Liver (tissue), 9 donors: Measurements from ENCODE around the gene LHX3. TPM values are rescaled to one million over a fixed set of nuclear protein-coding genes. Genes with fewer than 3 reads are reported as not detected.

Source experiments
- DNase-seq: peaks from one replicate; pipeline ENCODE4 v3.0.0-alpha.2; 2017; ENCODE audit warnings: low spot score
- H3K27ac ChIP-seq, 2 donors: one replicate each; pipeline ENCODE4 v1.7.0; 2013; ENCODE audit warnings: inconsistent platforms in 2 of 2, low read length in 2 of 2, control low read depth in 1 of 2, low read depth in 1 of 2, mild to moderate bottlenecking in 1 of 2
- H3K27me3 ChIP-seq, 4 donors: one replicate each; pipeline versions ENCODE4 v1.6.1 to v1.7.0; 2013; ENCODE audit warnings: low read length in 3 of 4, inconsistent platforms in 1 of 4, mild to moderate bottlenecking in 1 of 4, moderate library complexity in 1 of 4; ENCODE audit not compliant: control insufficient read depth in 4 of 4, insufficient read depth in 4 of 4
- H3K36me3 ChIP-seq, 4 donors: one replicate each; pipeline versions ENCODE4 v1.6.1 to v1.7.0; 2013; ENCODE audit warnings: low read length in 3 of 4, mild to moderate bottlenecking in 3 of 4, low read depth in 1 of 4, moderate library complexity in 1 of 4; ENCODE audit not compliant: control insufficient read depth in 4 of 4, insufficient read depth in 3 of 4
- H3K4me1 ChIP-seq, 4 donors: one replicate each; pipeline versions ENCODE4 v1.6.1 to v1.7.0; 2013; ENCODE audit warnings: low read length in 3 of 4, mild to moderate bottlenecking in 3 of 4, moderate library complexity in 1 of 4; ENCODE audit not compliant: control insufficient read depth in 4 of 4, insufficient read depth in 4 of 4
- H3K4me3 ChIP-seq, 3 donors: one replicate each; pipeline versions ENCODE4 v1.6.1 to v1.7.0; 2013; ENCODE audit warnings: low read length in 3 of 3, control low read depth in 1 of 3, low read depth in 1 of 3, mild to moderate bottlenecking in 1 of 3
- H3K9ac ChIP-seq, 2 donors: one replicate each; pipeline ENCODE4 v1.7.0; 2013; ENCODE audit warnings: low read length in 2 of 2, mild to moderate bottlenecking in 2 of 2, moderate library complexity in 2 of 2, control low read depth in 1 of 2, low read depth in 1 of 2
- H3K9me3 ChIP-seq, 4 donors: one replicate each; pipeline versions ENCODE4 v1.6.1 to v1.7.0; 2013; ENCODE audit warnings: low read length in 3 of 4; ENCODE audit not compliant: control insufficient read depth in 4 of 4
- ATF3 ChIP-seq: IDR thresholded peaks from 2 replicates; pipeline ENCODE4 v1.6.1; 2016; ENCODE audit warnings: antibody characterized with exemption
- EGR1 ChIP-seq, 2 donors: IDR thresholded peaks; 2 replicates each; pipeline ENCODE4 v1.6.1; 2016 to 2018; ENCODE audit warnings: antibody characterized with exemption in 2 of 2, low read depth in 2 of 2
- FOXA1 ChIP-seq: IDR thresholded peaks from 2 replicates; pipeline ENCODE4 v1.6.1; 2016; ENCODE audit warnings: antibody characterized with exemption
- FOXA2 ChIP-seq: IDR thresholded peaks from 2 replicates; pipeline ENCODE4 v1.6.1; 2016; ENCODE audit warnings: antibody characterized with exemption
- GABPA ChIP-seq, 2 donors: IDR thresholded peaks in 1 of 2; conservative IDR thresholded peaks in 1 of 2; 2 replicates each; pipeline ENCODE4 v1.6.1; 2016; ENCODE audit warnings: antibody characterized with exemption in 2 of 2, mild to moderate bottlenecking in 1 of 2, moderate library complexity in 1 of 2
- HNF4A ChIP-seq, 2 donors: conservative IDR thresholded peaks; 2 replicates each; pipeline ENCODE4 v1.6.1; 2016; ENCODE audit warnings: antibody characterized with exemption in 2 of 2, mild to moderate bottlenecking in 2 of 2
- HNF4G ChIP-seq: IDR thresholded peaks from 2 replicates; pipeline ENCODE4 v1.6.1; 2016; ENCODE audit warnings: antibody characterized with exemption
- JUND ChIP-seq, 2 donors: IDR thresholded peaks; 2 replicates each; pipeline ENCODE4 v1.6.1; 2016; ENCODE audit warnings: antibody characterized with exemption in 2 of 2
- MAX ChIP-seq: IDR thresholded peaks from 2 replicates; pipeline ENCODE4 v1.6.1; 2016; ENCODE audit warnings: antibody characterized with exemption
- NR2F2 ChIP-seq: IDR thresholded peaks from 2 replicates; pipeline ENCODE4 v1.6.1; 2016; ENCODE audit warnings: antibody characterized with exemption
- RAD21 ChIP-seq, 2 donors: IDR thresholded peaks; 2 replicates each; pipeline ENCODE4 v1.6.1; 2016; ENCODE audit warnings: antibody characterized with exemption in 2 of 2, mild to moderate bottlenecking in 2 of 2
- RXRA ChIP-seq, 2 donors: IDR thresholded peaks; 2 replicates each; pipeline ENCODE4 v1.6.1; 2017 to 2018; ENCODE audit warnings: antibody characterized with exemption in 2 of 2, mild to moderate bottlenecking in 1 of 2
- SP1 ChIP-seq: IDR thresholded peaks from 2 replicates; pipeline ENCODE4 v1.6.1; 2018; ENCODE audit warnings: antibody characterized with exemption, mild to moderate bottlenecking
- TAF1 ChIP-seq: conservative IDR thresholded peaks from 2 replicates; pipeline ENCODE4 v1.6.1; 2016; ENCODE audit warnings: antibody characterized with exemption, mild to moderate bottlenecking
- YY1 ChIP-seq: IDR thresholded peaks from 2 replicates; pipeline ENCODE4 v1.6.1; 2016; ENCODE audit warnings: antibody characterized with exemption, mild to moderate bottlenecking
- WGBS: extraction: QIAGEN DNeasy Blood & Tissue Kit; methylation state at CpG from one replicate; pipeline ENCODE4 v1.1.7; 2013; 5-methylcytosine and 5-hydroxymethylcytosine counted together
- polyA plus RNA-seq, 2 donors: library from polyadenylated mRNA; stranded (reverse) in 1 of 2; unstranded in 1 of 2; fragments of 200-250 nt in 1 of 2; fragments of >200 nt in 1 of 2; fragmentation: Nextera tagmentation in 1 of 2; extraction: Ambion mirVana in 1 of 2; gene quantifications; one replicate each; pipeline versions ENCODE4 v1.2.1 to v1.2.3, GENCODE V29; 2013 to 2015
- total RNA-seq, 2 donors: library from RNA; depleted of rRNA; stranded (reverse); fragments of >200 nt; gene quantifications; one replicate each; pipeline ENCODE4 v1.2.3, GENCODE V29; 2014
- TF ChIP-seq, protein P1 (sequence below): IDR thresholded peaks from 2 replicates; pipeline ENCODE4 v1.6.1; 2016; ENCODE audit warnings: antibody characterized with exemption, mild to moderate bottlenecking
- TF ChIP-seq, protein P2 (sequence below): fragments of 150-350 bp; IDR thresholded peaks from 2 replicates; pipeline ENCODE4 v1.5.1; 2017; ENCODE audit warnings: improper control_type of control experiment, low read depth, low read length; ENCODE audit not compliant: missing input control
- TF ChIP-seq, protein P3 (sequence below): IDR thresholded peaks from 2 replicates; pipeline ENCODE4 v1.6.1; 2016; ENCODE audit warnings: antibody characterized with exemption
- donor health status: healthy.
- donor health status: healthy.
- donor health status: healthy.
- donor health status: healthy.
- donor health status: healthy.

Gene LHX3
- total and polyA plus RNA-seq, 4 donors = not detected

GRCh38 chr9:136218271-136218670, 13.3 kb upstream of the LHX3 start:
- WGBS = 97% methylated on average over 16 of the region's 16 CpGs
- no peak for DNase-seq
- Histone ChIP-seq H3K9ac (no peak overlapping the region), H3K4me1 (no peaks in the 10 kb centered on the region), H3K27ac (no peak overlapping the region), H3K27me3 (no peaks in the 10 kb centered on the region), H3K36me3 (peaks cover 8 to 27% (median 13%) of the 10 kb centered on the region in 4 donors), H3K9me3 (peaks cover 0 to 4% (median 0%) of the 10 kb centered on the region in 4 donors), H3K4me3 (no peak overlapping the region)
- TF ChIP-seq GABPA (IDR thresholded peaks at IDR 0.05 in 1 of 2, conservative IDR thresholded peaks at IDR 0.05 in 1 of 2) (no peak), NR2F2 (no peak), RXRA (IDR thresholded peaks at IDR 0.05) (no peak), SP1 (no peak), RAD21 (IDR thresholded peaks at IDR 0.05) (no peak), HNF4G (no peak), FOXA1 (no peak), ATF3 (no peak), EGR1 (IDR thresholded peaks at IDR 0.05; ENCODE audit: low read depth in 2 of 2) (no peak), TAF1 (no peak), FOXA2 (no peak), YY1 (no peak), HNF4A (conservative IDR thresholded peaks at IDR 0.05) (no peak), JUND (IDR thresholded peaks at IDR 0.05) (no peak), MAX (no peak)
- TF ChIP-seq, protein P1, sequence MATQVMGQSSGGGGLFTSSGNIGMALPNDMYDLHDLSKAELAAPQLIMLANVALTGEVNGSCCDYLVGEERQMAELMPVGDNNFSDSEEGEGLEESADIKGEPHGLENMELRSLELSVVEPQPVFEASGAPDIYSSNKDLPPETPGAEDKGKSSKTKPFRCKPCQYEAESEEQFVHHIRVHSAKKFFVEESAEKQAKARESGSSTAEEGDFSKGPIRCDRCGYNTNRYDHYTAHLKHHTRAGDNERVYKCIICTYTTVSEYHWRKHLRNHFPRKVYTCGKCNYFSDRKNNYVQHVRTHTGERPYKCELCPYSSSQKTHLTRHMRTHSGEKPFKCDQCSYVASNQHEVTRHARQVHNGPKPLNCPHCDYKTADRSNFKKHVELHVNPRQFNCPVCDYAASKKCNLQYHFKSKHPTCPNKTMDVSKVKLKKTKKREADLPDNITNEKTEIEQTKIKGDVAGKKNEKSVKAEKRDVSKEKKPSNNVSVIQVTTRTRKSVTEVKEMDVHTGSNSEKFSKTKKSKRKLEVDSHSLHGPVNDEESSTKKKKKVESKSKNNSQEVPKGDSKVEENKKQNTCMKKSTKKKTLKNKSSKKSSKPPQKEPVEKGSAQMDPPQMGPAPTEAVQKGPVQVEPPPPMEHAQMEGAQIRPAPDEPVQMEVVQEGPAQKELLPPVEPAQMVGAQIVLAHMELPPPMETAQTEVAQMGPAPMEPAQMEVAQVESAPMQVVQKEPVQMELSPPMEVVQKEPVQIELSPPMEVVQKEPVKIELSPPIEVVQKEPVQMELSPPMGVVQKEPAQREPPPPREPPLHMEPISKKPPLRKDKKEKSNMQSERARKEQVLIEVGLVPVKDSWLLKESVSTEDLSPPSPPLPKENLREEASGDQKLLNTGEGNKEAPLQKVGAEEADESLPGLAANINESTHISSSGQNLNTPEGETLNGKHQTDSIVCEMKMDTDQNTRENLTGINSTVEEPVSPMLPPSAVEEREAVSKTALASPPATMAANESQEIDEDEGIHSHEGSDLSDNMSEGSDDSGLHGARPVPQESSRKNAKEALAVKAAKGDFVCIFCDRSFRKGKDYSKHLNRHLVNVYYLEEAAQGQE = no peak
- TF ChIP-seq, protein P2, sequence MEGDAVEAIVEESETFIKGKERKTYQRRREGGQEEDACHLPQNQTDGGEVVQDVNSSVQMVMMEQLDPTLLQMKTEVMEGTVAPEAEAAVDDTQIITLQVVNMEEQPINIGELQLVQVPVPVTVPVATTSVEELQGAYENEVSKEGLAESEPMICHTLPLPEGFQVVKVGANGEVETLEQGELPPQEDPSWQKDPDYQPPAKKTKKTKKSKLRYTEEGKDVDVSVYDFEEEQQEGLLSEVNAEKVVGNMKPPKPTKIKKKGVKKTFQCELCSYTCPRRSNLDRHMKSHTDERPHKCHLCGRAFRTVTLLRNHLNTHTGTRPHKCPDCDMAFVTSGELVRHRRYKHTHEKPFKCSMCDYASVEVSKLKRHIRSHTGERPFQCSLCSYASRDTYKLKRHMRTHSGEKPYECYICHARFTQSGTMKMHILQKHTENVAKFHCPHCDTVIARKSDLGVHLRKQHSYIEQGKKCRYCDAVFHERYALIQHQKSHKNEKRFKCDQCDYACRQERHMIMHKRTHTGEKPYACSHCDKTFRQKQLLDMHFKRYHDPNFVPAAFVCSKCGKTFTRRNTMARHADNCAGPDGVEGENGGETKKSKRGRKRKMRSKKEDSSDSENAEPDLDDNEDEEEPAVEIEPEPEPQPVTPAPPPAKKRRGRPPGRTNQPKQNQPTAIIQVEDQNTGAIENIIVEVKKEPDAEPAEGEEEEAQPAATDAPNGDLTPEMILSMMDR = no peak
- TF ChIP-seq, protein P3, sequence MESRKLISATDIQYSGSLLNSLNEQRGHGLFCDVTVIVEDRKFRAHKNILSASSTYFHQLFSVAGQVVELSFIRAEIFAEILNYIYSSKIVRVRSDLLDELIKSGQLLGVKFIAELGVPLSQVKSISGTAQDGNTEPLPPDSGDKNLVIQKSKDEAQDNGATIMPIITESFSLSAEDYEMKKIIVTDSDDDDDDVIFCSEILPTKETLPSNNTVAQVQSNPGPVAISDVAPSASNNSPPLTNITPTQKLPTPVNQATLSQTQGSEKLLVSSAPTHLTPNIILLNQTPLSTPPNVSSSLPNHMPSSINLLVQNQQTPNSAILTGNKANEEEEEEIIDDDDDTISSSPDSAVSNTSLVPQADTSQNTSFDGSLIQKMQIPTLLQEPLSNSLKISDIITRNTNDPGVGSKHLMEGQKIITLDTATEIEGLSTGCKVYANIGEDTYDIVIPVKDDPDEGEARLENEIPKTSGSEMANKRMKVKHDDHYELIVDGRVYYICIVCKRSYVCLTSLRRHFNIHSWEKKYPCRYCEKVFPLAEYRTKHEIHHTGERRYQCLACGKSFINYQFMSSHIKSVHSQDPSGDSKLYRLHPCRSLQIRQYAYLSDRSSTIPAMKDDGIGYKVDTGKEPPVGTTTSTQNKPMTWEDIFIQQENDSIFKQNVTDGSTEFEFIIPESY = no peak
